ENCODE results near the gene NAT8L.

Gene NAT8L

DNA sequence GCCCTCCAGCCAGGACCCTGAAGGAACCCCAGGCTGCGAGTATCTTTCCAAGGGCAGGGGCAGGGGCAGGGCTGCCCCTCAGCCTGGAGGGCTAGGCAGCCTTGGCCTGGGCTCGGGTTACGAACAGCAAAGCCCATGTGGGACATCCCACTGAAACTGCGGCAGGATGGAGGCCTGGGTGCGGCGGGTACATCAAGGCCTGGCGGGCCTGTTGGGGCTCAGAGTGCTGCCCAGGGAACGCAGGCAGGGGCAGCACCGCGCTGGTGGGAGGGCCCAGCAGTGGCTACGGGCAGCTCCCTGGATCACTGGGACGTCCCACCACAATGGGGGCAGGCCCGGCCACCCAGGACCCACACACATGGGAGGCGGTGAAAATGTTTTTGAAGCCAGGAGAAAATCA lies 10.9 kb downstream of the NAT8L start:
- Histone ChIP-seq H3K9me3 (no peaks in the 10 kb centered on the region), H3K27me3 (no peaks in the 10 kb centered on the region), H3K4me1 (peaks cover 8% of the 10 kb centered on the region), H3K4me3 (ENCODE audit: low read depth, low read length) (no peak overlapping the region), H3K36me3 (no peaks in the 10 kb centered on the region)
- TF ChIP-seq, protein P1, sequence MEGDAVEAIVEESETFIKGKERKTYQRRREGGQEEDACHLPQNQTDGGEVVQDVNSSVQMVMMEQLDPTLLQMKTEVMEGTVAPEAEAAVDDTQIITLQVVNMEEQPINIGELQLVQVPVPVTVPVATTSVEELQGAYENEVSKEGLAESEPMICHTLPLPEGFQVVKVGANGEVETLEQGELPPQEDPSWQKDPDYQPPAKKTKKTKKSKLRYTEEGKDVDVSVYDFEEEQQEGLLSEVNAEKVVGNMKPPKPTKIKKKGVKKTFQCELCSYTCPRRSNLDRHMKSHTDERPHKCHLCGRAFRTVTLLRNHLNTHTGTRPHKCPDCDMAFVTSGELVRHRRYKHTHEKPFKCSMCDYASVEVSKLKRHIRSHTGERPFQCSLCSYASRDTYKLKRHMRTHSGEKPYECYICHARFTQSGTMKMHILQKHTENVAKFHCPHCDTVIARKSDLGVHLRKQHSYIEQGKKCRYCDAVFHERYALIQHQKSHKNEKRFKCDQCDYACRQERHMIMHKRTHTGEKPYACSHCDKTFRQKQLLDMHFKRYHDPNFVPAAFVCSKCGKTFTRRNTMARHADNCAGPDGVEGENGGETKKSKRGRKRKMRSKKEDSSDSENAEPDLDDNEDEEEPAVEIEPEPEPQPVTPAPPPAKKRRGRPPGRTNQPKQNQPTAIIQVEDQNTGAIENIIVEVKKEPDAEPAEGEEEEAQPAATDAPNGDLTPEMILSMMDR (IDR thresholded peaks at IDR 0.05; ENCODE audit: low read depth, low read length), result no peak
- no peak for DNase-seq

DNA sequence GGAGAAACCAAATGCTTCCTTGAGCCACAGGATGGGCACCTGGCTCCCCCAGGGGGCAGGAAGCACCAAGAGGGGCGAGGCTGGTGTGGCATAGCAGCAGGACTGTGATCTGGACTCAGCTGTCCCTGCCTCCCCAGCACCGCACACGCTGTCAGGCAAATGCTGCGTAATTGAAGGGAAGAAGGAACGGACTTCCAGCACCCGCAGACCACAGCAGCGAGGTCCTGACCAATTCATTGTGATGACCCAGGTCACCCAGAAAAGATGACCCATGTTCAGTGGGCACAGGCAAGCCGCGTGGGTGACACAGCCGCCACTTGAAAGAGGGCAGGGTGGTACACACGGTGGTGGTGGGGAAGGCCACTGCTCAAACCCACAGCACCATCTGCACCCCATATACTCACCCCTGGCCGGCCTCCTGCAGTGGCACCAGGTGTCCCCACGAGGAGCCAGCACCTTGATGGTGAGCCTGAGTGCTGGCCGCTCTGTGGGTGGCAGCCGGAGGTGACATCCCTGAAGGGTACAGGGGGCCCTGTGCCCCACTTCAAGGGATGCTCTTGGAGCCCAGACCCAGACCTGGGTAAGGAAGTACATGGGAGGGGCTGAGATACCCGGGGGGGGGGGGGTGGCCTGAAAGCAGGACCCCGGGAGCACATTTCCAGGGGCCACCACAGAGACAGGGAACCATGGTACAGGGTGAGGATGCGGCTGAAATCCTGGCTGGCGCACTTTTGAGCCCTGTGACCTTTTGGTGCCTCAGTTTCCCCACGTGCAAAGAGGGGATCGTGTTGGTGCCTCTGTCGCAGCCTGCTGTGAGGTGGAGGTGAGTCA lies 11.5 kb downstream of the NAT8L start:
- Histone ChIP-seq H3K9me3 (no peaks in the 10 kb centered on the region), H3K4me3 (ENCODE audit: low read depth, low read length) (no peak overlapping the region), H3K4me1 (peaks cover 8% of the 10 kb centered on the region), H3K27me3 (no peaks in the 10 kb centered on the region), H3K36me3 (no peaks in the 10 kb centered on the region)
- DNase-seq, result no peak
- TF ChIP-seq, protein P1 (IDR thresholded peaks at IDR 0.05; ENCODE audit: low read depth, low read length), result no peak

DNA sequence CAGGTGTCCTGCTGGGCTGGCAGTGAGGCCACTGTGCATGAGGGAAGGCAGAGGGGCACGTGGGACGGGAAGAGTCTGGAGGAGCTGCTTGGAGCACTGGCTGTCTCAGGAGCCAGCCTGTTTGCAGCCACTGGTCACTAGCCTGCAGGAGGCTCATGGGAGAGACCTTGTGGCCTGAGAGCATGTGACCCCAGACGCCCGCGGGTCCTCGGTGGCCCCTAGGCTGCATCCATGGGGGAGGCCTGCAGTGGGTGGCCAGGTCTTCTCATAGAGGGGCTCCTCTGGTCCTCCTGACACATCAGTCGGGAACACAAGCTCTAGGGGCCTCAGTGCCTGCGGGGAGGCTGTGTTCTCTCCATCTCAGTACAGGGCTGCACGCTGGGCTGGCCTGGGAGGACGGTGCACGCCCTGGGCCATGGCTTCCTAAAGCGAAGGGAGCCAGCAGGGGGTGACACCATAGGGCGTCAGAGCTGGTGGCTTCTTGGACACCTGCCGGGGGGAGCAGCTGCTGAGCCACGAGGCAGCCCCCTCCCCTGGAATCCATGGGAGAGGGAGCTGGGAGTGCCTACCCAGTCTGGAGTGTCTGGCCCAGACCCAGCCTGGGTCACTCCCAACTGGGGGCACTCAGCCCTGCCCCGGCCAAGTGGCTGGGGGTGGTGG lies 12.3 kb downstream of the NAT8L start:
- DNase-seq, result no peak
- Histone ChIP-seq H3K4me3 (ENCODE audit: low read depth, low read length) (no peak overlapping the region), H3K36me3 (no peaks in the 10 kb centered on the region), H3K27me3 (no peaks in the 10 kb centered on the region), H3K9me3 (no peaks in the 10 kb centered on the region), H3K4me1 (peaks cover 8% of the 10 kb centered on the region)
- TF ChIP-seq, protein P1 (IDR thresholded peaks at IDR 0.05; ENCODE audit: low read depth, low read length), result no peak

DNA sequence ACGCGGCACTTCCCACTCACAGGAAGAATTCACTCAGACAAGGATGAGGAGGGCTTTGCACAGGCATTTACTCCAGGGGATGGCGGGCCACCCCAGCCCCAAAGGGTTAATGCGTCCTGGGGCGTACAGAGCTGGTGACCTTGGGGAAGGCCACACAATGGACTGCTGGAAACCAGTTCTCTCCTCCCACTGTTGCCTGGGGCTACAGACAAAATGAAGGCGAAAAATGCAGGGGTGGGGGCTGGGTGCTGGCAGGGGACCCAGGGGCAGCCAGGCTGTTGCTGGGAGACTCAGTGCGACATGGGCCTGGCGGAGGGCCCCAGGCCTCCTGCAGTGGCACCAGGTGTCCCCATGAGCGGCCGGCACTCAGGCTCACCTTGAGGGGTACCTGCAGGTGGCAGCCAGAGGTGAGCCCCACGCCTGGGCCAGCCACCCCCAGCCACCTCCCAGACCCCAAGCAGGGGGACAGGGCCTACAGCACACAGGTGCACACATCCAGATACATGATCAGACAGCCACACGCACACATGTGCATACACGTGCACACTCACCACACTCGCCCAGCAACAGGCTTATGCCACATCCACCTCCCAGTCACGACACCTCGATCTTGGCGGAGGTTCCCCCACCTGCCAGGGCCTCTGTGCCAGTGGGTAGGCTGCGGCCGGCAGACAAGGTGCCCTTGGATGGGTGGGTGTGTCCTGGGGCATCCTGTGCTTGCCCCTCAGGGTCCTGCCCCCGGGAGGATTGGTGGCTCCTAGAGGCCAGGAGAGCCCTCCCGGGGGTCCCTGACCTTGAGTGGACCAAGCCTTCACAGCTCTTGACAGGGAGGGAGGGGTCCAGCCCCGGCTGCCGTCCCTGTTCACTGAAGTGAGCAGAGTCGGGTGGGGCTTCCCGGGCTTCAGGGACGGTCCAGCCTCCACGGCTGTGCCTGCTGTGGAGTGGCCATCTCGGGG lies 13.1 kb downstream of the NAT8L start:
- Histone ChIP-seq H3K4me3 (ENCODE audit: low read depth, low read length) (no peak overlapping the region), H3K9me3 (no peaks in the 10 kb centered on the region), H3K27me3 (no peaks in the 10 kb centered on the region), H3K36me3 (no peaks in the 10 kb centered on the region), H3K4me1 (peaks cover 8% of the 10 kb centered on the region)
- no peak for DNase-seq
- TF ChIP-seq, protein P1 (IDR thresholded peaks at IDR 0.05; ENCODE audit: low read depth, low read length), result no peak

DNA sequence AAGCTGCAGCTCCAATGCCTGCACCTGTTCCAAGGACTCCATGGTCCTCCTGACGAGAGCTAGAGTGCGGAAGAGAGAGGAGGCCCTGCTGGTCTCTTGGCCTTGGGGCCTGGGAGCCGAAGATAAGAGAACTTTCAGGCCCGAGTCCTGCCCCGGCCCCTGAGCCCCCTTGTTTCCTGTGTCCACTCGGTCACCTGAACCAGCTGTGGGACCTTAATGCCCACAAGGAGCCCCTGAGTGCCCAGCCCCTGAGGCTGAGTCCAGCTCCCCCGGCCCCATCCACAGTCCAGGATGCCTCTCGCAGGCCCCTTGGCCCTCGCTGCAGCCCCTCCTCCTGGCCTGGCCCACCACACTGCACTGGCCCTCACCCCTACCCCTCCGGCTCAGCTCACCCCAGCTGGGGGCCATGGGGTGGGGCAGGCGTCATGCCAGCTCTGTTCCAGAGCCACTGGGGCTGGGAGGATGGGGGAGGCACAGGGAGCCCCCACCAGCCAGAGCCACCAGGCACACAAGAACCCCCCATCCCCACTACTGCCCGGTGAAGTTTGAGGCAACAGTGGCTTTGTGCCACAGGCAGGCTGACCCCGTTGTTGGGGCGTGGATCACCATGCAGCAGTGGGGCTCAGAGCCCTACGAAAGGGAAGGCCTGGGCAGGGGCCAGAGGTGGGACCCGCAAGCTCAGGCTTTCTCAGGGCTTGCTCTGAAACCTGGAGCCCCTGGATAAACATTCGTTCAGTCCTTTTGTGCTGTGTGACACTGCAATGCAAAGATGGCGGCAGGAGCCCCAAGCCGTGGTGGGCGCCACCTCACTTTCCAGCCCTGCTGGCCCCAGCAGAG lies 14.1 kb downstream of the NAT8L start:
- TF ChIP-seq, protein P1 (IDR thresholded peaks at IDR 0.05; ENCODE audit: low read depth, low read length), result no peak
- Histone ChIP-seq H3K36me3 (no peaks in the 10 kb centered on the region), H3K4me1 (peaks cover 8% of the 10 kb centered on the region), H3K4me3 (ENCODE audit: low read depth, low read length) (no peak overlapping the region), H3K9me3 (no peaks in the 10 kb centered on the region), H3K27me3 (no peaks in the 10 kb centered on the region)
- no peak for DNase-seq
